Stimulated activated CD8-positive, alpha-beta memory T cell treated with anti-CD3 and anti-CD28 coated beads, Interleukin-2, amount 100 ng/mL, for 1 hour (primary cell): ENCODE results near the gene FAM83E.
A peak's percentile ranks its signal among the peaks of the same experiment; 100 is the strongest.
"Not testable (repeated sequence)": the region's sequence is repeated elsewhere in the genome, so short reads cannot be mapped to it uniquely, and the experiment has no call there.

Source experiments
- DNase-seq, 2 donors: peaks; one replicate each; pipeline ENCODE4 v3.0.0-alpha.2; 2020; ENCODE audit warnings: low read depth in 2 of 2

FAM83E gene

GRCh38 chr19:48641850-48642249, 27.0 kb upstream of the FAM83E start:
- DNase-seq = no peak

GRCh38 chr19:48639483-48640375, 24.9 kb upstream of the FAM83E start:
- DNase-seq = no peak

- no peak for DNase-seq
Observed at GRCh38 chr19:48638831-48639381, 24.0 kb upstream of the FAM83E start.

- peak; percentile 62 to 69 for DNase-seq
Observed at GRCh38 chr19:48637948-48638830, 23.3 kb upstream of the FAM83E start.

- peak; percentile 99 to 100 for DNase-seq
Observed at GRCh38 chr19:48637449-48637947, 22.6 kb upstream of the FAM83E start.

- DNase-seq = no peak
Observed at GRCh38 chr19:48636859-48637448, 22.1 kb upstream of the FAM83E start, which contains the start of gene DBP. Gene DBP (minus strand): TSS chr19:48637379. CDS start chr19:48636994, 385 bp downstream.

GRCh38 chr19:48635966-48636858, 21.3 kb upstream of the FAM83E start:
- DNase-seq = no peak

GRCh38 chr19:48635263-48635965, 20.5 kb upstream of the FAM83E start:
- DNase-seq = peak; percentile 56 to 68

GRCh38 chr19:48634424-48635262, 19.8 kb upstream of the FAM83E start:
- peak; percentile 78 to 82 for DNase-seq

GRCh38 chr19:48634036-48634342, 19.1 kb upstream of the FAM83E start:
- DNase-seq = no peak

GRCh38 chr19:48633148-48634035, 18.5 kb upstream of the FAM83E start:
- DNase-seq = no peak

GRCh38 chr19:48632692-48633147, 17.8 kb upstream of the FAM83E start:
- no peak for DNase-seq

- DNase-seq = not testable (repeated sequence)
Observed at GRCh38 chr19:48632286-48632685, 17.4 kb upstream of the FAM83E start.

- no peak for DNase-seq
Observed at GRCh38 chr19:48631225-48631624, 16.3 kb upstream of the FAM83E start.

GRCh38 chr19:48630296-48631063, 15.6 kb upstream of the FAM83E start:
- DNase-seq = no peak

GRCh38 chr19:48629599-48630295, 14.9 kb upstream of the FAM83E start:
- DNase-seq = no peak

- no peak for DNase-seq
Observed at GRCh38 chr19:48629297-48629598, 14.4 kb upstream of the FAM83E start.
